NB4 (cell line): ENCODE data around the gene AUTS2.

ENCODE experiments used
- DNase-seq: peaks from one replicate; pipeline ENCODE4 v3.0.0; 2010; ENCODE audit warnings: low read depth
- H3K4me3 ChIP-seq: one replicate; pipeline ENCODE4 v1.5.1; 2011; ENCODE audit warnings: mild to moderate bottlenecking, low read depth, low read length, moderate library complexity
- CTCF ChIP-seq: IDR thresholded peaks from one replicate; pipeline ENCODE4 v1.5.1; 2012; ENCODE audit warnings: low read depth, low read length
- MAX ChIP-seq: IDR thresholded peaks from 2 replicates; pipeline ENCODE4 v1.6.1; 2011; ENCODE audit warnings: low read depth, low read length
- MYC ChIP-seq: IDR thresholded peaks from 2 replicates; pipeline ENCODE4 v1.6.1; 2011; ENCODE audit warnings: low read depth, low read length
- POLR2A ChIP-seq: IDR thresholded peaks from 2 replicates; pipeline ENCODE4 v1.6.1; 2011; ENCODE audit warnings: mild to moderate bottlenecking; ENCODE audit not compliant: insufficient read length; ENCODE audit errors: extremely low read depth

The AUTS2 gene

GRCh38 chr7:69801729-69802682, 203.7 kb downstream of the AUTS2 start:
- H3K4me3 ChIP-seq: no peak overlapping the region
- no peak for TF ChIP-seq CTCF
- TF ChIP-seq MAX: no peak
- no peak for TF ChIP-seq MYC
- TF ChIP-seq POLR2A: no peak
- DNase-seq: no peak

GRCh38 chr7:69803699-69804516, 205.6 kb downstream of the AUTS2 start:
- no peak overlapping the region for H3K4me3 ChIP-seq
- DNase-seq: no peak
- TF ChIP-seq POLR2A (no peak), CTCF (no peak), MYC (no peak), MAX (no peak)

- no peak for TF ChIP-seq MYC
- TF ChIP-seq POLR2A: no peak
- TF ChIP-seq MAX: no peak
- no peak for TF ChIP-seq CTCF
- no peak overlapping the region for H3K4me3 ChIP-seq
- no peak for DNase-seq
These were observed 206.7 kb downstream of the AUTS2 start for GRCh38 chr7:69804962-69805361.

- TF ChIP-seq MYC: no peak
- no peak for TF ChIP-seq CTCF
- TF ChIP-seq MAX: no peak
- TF ChIP-seq POLR2A: no peak
- DNase-seq: no peak
These were observed 210.1 kb downstream of the AUTS2 start for GRCh38 chr7:69808391-69808790.

GRCh38 chr7:69811476-69812308, 213.4 kb downstream of the AUTS2 start:
- no peak for DNase-seq
- no peak overlapping the region for H3K4me3 ChIP-seq
- no peak for TF ChIP-seq CTCF
- no peak for TF ChIP-seq POLR2A
- TF ChIP-seq MYC: no peak
- no peak for TF ChIP-seq MAX

More at GRCh38 chr7:69808391-69808790, 210.1 kb downstream of the AUTS2 start:
- no peak overlapping the region for H3K4me3 ChIP-seq
